Measurements from ENCODE around the gene EML1.

Gene EML1

DNA sequence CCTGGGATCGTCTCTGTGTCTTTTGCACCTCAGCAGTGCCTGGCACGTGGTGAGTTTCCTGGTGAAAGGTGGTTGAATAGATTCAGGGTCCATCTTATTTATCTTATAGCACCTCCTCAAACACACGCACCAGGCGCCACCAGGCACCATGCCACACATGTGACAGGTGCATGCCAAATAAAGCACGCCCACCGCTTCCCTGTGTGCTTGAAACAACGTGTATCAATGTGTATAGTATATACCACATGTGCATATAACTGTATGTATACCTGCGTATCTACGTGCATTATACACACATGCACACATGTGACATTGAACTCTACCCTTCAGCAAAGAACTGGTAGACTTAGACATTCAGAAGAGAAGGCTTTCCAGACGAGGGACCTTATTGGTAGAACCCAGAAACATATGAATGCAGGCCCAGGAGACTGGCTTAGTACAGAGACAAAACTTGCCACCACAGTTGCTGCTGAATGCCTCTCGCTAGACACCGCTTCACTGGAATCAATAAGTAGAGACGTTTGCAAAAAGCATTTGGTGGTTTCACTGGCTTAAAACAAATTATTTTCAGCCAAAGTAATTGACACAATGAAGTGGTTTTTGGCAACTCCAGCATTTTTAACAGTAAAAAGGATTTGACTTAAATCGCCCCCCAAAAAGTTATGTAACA, 10.0 kb downstream of the EML1 start:
- no peak for DNase-seq (ENCODE audit: extremely low read depth in 1 of 2, low read depth in 1 of 2)

DNA sequence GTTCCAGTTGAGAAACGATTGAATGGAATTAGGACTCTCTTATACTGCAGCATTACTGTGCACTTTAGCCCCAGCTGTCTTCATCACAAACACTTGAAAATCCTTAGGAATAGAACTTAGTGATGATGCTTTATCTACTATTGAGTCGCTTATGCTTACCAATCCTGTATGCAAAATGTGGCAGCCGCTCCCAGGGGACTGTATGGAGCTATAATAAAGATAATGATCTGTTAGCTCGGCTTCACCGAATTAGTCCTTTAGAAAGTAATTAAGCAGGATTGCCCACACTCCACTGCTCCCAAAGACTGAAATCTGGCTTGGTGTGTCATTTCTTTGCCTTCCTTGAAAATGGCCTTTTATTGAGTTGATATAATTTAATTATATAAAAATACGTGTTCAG, 10.6 kb downstream of the EML1 start:
- no peak for DNase-seq (ENCODE audit: extremely low read depth in 1 of 2, low read depth in 1 of 2)

DNA sequence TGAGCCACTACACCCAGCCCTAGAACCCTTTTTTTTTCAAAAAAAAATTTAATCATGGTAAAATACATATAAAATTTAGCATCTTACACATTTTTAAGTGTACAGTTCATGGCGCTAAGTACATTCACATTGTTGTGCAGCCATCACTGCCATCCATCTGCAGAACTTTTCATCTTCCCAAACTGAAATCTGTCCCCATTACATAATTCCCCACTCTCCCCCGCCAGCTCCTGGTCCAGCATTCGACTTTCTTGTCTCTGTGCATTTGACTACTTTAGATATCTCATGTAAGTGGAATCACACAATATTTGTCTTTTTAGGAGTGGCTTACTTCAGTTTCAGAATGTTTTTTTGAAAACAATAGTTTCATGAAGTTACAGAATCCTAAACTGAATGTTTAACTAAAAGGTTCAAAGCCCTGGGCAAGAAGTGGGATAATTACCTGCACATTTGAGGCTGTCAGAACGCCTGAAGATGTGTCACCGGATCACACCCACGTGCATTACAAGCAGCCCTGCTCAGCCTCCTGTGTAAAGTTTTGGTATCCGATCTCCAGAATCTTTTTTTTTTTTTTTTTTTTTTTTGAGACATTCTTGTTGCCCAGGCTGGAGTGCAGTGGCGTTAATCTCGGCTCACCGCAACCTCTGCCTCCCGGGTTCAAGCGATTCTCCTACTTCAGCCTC, 12.7 kb downstream of the EML1 start:
- no peak for DNase-seq (ENCODE audit: extremely low read depth in 1 of 2, low read depth in 1 of 2)

DNA sequence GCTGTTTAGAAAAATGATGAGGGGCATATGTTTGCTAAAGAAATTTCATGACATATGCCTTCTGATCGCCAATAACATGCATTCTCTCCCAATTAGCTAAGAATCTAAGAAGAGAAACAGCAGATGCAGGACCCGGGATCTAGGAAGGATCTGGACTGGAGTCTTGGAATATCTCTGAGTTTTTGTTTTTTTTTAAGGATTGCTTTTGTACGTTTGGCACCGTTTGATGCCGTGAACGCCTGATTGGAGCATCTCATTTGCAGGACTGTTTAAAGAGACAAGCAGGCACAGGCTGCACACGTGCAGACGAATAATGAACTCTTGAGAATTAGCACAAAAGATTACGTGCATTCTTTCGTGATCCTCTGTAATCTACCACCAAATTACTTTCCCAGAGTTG, 13.6 kb downstream of the EML1 start:
- no peak for DNase-seq (ENCODE audit: extremely low read depth in 1 of 2, low read depth in 1 of 2)

DNA sequence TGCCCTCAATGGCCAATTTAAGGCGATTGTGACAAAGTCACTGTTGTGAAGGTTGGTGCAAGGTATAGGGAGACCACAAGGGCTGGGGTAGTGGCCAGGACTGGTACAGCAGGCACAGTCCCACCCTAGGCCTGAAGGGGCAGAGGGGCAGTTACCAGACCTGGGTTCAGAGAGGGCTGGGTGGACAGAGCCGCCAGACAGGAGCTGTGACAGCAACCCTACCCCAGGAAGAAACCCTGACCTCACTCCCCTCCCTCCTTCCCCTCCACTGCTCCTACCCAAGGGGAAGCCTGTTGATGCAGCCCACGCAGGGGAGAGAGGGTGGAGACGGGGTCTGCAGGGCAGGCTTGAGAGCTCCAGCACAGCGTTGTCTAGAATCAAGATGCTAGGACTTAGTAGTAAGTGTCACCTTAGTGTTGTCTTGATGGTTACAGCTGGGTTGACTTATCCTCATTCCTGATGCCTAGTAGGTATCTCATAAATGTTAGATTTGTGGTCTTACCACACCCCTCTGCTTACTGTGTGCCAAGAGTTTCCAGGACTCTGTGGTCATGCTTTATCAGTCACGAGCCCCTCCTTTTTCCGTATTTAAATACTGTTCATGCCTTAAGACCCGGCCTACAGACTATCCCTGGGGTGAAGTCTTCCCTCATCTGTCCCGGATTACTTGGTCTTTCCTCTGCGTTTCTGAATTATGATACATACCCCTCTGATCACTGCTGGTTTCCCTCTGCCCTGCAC, 14.4 kb downstream of the EML1 start:
- DNase-seq (ENCODE audit: extremely low read depth in 1 of 2, low read depth in 1 of 2), result no peak

DNA sequence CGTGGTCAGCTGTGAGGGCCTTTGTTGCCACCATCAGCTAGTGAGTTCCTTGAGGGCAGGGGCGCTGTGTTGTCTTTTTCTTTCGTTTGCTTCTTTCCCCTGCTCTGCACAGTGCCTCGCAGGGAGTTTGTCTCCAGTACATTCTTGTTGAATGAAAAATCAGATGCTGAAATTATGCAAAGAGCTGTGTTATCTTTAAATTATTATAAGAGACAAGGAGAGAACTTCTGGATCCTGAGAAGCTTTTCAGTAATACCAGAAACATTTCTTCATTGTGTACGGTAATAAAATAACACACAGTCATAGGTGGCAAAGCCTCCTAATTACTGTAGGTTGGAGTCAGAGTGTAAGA, 14.9 kb downstream of the EML1 start:
- DNase-seq (ENCODE audit: extremely low read depth in 1 of 2, low read depth in 1 of 2), result no peak

DNA sequence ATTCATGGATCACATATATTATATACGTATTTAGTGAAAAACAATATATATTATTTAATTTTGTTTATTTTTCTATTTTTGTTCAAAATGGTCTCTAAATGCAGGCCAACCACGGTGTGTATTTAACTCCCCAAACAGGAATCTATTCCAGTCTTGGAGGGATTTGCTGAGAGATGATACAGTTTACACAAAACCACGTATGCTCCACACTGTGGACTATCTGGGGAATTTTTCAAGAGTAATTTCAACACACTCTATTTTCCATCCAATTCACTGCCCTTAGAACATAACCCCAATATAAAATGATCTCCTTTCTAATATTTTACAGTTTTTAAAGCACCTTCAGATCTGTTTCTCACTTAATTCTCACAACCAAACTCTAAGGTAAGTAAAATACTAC, 15.3 kb downstream of the EML1 start:
- DNase-seq (ENCODE audit: extremely low read depth in 1 of 2, low read depth in 1 of 2), result no peak

DNA sequence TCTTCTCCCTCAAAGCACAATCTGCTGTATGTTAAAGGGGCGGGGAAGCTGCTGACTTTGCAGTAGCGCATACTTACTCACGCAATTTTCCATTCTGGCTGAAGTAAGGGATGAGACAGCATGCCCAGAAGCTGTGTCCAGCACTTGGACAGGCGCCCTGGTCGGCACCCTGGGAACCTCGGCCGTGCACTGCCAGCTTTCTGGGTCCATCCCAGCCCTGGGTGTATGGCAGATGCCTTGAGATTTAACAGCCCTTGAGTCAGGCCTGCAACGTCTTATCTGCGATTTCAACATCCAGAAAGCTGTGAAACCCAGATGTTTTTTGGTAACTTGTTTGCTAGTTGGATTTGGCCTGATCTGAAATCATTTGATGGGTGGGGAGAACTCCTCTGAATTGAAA, 16.1 kb downstream of the EML1 start:
- no peak for DNase-seq (ENCODE audit: extremely low read depth in 1 of 2, low read depth in 1 of 2)

DNA sequence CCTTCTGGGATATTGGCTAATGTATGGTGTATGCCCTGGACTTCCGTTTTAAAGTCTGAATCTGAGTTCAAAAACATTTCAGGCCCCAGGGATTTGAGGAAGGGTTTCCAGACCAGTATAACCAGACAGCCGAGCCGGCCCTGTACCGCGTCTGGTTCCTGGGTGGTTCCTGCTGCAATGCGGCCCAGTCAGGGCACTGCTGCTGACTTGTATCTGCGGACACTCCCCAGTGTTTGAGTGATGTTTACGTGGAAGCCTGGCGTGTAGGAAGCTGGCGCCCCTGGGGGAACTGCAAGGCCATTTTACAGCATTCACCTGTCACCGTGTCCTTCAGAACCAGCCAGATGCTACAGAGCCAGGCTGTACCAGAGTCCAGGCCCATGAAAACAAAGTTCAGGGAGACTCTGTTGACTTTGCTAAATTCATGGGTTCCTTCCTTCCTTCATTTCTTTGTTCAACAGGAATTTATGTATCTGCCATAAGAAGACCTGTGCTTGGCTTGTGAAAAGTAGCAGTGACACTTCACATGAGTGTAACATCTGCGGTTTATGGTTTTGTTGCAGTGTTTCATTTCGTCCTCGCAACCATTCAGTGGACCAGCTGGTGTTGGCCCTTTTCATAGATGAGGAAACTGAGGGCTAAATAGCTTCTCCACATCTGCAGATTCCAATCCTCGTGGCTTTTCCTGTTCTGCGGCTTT, 16.8 kb downstream of the EML1 start:
- DNase-seq (ENCODE audit: extremely low read depth in 1 of 2, low read depth in 1 of 2), result no peak

DNA sequence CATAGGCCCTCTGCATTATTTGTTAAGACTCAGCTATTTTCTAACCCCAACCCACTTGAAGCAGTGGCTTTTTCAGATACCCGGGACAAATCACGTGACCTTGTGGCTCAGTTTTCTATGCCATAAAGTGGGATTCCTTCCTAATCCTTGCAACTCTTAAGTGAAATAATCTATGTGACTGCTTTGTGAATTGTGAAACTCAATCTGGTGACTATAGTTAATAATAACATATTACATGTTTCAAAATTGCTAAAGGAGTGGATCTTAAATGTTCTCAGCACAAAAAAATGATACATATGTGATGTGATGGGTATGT, 17.3 kb downstream of the EML1 start:
- no peak for DNase-seq (ENCODE audit: extremely low read depth in 1 of 2, low read depth in 1 of 2)

DNA sequence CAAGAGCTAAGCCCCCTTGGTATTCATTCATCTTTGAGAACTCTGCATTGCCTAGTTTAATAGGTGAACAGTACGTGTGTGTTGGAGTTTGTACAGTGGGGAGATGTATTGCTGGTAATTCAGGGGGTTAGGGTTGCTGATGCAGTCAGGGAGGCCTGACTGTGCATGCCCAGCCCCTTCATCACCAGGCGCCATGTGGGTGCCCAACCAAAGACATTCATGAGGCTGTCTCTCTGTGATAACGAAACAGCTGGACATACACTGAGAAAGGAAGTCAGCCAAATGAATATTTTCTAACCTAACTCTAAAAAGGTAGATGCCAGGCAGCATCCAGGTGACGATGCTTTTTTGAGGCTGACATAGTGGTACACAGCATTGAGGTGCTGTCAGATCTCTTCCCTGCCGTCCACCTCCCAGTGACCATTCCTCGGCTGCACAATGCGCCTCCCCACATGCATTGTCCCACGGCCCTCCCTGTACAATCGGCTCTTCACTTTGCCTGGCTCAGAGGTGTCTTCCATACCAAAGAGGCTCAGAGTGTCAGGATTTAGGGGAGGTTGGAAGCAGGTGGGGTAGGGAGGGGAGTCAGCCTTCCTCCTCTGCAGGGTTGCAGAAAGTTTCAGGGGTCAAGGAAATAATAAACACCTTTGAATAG, 19.0 kb downstream of the EML1 start:
- no peak for DNase-seq (ENCODE audit: extremely low read depth in 1 of 2, low read depth in 1 of 2)

DNA sequence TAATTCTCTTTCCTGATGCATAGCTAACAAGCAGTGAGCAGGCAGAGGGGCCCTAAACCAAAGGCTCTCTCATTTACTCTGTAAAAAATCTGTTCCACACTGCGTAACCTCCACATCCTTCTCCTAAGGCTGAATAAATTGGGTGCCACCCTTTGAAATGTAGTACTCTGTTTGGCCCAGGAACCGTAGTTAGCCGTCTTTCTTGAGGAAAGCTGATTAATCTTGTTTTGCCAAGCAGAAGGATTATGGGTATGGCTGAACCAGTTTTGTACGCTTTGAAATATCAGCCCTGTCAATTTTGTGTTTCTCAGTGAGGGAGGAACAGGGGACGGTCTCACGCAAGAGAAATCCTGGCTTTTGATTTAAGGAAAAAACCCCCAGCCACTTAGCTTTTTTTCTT, 19.7 kb downstream of the EML1 start:
- DNase-seq (ENCODE audit: extremely low read depth in 1 of 2, low read depth in 1 of 2), result no peak

DNA sequence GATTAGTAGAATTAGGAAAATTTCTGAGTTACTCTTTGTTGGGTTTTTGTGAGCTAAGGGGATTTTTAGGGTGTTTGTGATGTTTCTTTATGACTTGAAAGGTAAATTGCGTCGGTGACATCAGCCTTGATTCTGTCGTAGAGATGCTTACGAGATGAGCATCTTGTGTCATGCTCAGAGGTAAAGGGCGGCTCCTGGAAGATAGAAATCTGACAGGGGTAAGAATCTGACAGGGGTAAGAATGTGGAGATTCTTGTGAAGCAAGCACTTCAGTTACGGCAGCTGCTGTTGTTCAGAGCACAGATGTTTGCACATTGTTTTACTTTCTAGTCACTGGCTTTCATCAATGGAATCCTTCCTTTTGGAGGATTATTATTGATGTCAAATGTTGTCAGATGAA, 22.5 kb downstream of the EML1 start:
- DNase-seq (ENCODE audit: extremely low read depth in 1 of 2, low read depth in 1 of 2), result no peak

DNA sequence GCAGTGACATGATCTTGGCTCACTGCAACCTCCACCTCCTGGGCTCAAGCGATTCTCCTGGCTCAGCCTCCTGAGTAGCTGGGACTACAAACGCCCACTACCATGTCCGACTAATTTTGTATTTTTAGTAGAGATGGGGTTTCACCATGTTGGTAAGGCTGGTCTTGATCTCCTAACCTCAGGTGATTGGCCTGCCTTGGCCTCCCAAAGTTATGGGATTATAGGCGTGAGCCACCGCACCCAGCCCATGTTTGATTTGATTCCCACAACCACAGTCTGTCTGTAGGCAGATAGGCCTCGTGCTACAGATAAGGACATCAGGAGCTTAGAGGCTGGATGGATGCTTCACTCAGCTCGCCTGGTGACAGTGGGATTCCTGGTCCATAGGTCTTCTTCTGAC, 23.0 kb downstream of the EML1 start:
- DNase-seq (ENCODE audit: extremely low read depth in 1 of 2, low read depth in 1 of 2), result no peak

DNA sequence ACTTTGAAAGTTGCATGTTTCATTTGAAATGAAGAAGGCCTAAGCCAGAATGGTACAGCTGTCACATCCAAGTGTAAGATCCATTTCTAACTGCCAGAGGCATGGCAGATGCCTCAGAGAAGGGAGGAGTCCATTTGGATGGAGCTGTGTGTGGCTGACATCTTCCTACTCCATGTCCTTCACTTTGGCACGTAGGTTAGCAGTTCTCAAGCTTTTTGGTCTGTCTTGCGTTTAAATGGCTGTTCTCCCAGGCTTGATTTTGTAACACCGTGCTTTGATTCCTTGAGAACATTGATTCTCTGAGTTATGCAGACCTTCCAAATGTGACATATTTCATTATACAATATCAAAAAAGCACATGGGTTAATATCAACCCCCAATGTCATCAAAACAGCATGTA, 23.4 kb downstream of the EML1 start:
- DNase-seq (ENCODE audit: extremely low read depth in 1 of 2, low read depth in 1 of 2), result no peak

DNA sequence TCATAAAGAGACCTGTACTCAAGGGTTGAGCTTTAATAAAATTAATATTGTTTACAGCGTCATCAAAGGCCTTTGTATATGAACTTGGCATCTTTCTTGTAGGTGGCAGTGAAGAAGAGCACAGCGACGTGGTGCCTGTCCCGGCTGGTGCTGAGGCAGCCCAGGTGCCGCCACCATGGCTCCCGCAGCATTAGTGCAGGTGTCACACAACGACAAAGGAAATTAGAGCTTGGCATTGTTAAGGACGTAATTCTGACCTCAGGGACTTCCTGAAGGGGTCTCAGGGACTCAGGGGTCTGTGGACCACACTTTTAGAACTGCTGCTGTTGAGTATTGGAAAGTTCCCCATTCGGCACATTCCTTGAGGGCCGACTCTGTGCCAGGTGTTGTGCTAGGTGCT, 24.1 kb downstream of the EML1 start:
- no peak for DNase-seq (ENCODE audit: extremely low read depth in 1 of 2, low read depth in 1 of 2)

DNA sequence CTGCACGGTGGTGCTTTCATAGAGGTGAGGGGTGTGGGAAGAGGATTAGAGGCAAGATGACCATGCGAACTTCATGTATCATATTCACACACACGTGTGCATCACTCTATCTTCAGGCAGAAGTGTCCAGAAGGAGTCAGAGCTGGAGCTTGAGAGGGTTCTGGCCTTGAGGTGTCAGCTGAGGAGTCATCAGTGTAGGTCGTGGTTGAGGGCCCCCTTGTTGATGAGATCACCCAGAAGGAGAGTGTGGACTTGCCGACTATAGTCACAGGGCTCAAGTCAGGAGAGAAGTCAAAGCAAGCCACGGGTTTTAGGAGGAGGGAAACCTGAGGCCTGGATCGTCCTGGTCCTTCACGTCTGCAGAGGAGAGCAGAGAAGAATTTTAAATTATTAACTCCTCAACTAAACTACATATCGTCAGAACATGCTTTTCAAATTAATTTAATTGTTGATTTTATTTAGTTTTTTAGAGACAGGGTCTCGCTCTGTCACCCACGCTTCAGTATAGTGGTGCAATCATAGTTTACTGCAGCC, 25.4 kb downstream of the EML1 start:
- DNase-seq (ENCODE audit: extremely low read depth in 1 of 2, low read depth in 1 of 2), result no peak

DNA sequence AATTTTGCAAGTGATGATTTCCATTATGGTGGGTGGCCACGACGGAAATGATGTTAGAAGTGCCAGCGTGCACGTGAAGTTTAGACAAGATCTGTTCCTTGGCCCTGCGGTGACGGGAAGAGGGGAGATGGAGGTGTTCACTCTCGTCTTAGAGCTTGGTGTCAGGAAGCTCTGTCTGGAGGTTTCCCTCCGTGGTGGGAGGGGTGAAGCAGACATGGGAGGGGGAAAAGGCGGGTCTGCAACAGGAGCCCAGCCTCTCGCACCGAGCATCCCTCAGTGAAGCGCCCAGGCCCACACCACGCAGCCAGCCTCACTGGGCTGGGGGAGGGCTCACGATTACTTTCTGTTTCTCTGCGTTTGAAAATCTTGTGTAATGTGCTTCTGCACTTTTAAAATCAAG, 26.3 kb downstream of the EML1 start:
- no peak for DNase-seq (ENCODE audit: extremely low read depth in 1 of 2, low read depth in 1 of 2)

DNA sequence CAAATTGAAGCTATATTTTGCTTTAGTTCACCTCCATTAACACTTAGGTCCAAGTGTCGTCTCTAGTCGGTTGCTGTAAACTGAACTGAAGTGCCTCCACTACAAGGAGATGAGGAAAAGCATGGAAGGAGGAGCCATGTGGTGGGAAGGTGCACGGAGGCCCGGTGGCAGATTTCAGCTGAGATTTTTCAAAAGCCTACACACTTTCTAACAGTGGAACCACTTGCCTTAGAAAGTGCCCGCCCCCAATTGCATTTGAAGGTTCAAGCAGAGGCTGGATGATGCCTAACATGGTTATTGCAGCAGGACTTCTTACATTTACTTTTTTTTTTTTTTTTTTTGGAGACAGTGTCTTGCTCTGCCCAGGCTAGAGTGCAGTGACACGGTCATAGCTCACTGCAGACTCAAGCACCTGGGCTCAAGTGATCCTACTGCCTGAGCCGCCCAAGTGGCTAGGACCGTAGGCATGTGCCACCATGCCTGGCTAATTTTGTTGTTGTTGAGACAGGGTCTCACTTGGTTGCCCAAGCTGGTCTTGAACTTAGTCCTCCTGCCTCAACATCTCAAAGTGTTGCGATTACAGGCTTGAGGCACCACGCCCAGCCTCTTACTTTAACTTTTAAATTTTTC, 27.6 kb downstream of the EML1 start:
- DNase-seq (ENCODE audit: extremely low read depth in 1 of 2, low read depth in 1 of 2), result no peak
